Lung (tissue), 12 donors: ENCODE results near the gene IGSF3. TPM values are rescaled to one million over a fixed set of nuclear protein-coding genes. Genes with fewer than 3 reads are reported as not detected.

ENCODE experiments used
- ATAC-seq: fragments of 200-7000 bp; cut with Tn5 transposase; one replicate; pipeline ENCODE4 v1.9.1; 2020; ENCODE audit warnings: moderate number of reproducible peaks; ENCODE audit not compliant: insufficient read depth, low FRiP score
- DNase-seq, 3 donors: peaks; one replicate each; pipeline ENCODE4 v3.0.0-alpha.2; 2013 to 2017
- H3K27ac ChIP-seq, 2 donors: one replicate each; pipeline ENCODE4 v1.5.1; 2013; ENCODE audit warnings: mild to moderate bottlenecking in 2 of 2, moderate library complexity in 2 of 2, control low read depth in 1 of 2, inconsistent platforms in 1 of 2, low read depth in 1 of 2, low read length in 1 of 2
- H3K27me3 ChIP-seq, 3 donors: one replicate each; pipeline ENCODE4 v1.5.1; 2013; ENCODE audit warnings: low read length in 2 of 3; ENCODE audit not compliant: control insufficient read depth in 3 of 3, insufficient read depth in 3 of 3
- H3K36me3 ChIP-seq, 4 donors: one replicate each; pipeline ENCODE4 v1.5.1; 2013; ENCODE audit warnings: low read length in 4 of 4, mild to moderate bottlenecking in 1 of 4, moderate library complexity in 1 of 4; ENCODE audit not compliant: control insufficient read depth in 4 of 4, insufficient read depth in 4 of 4
- H3K4me1 ChIP-seq, 5 donors: one replicate each; pipeline ENCODE4 v1.5.1; 2013; ENCODE audit warnings: low read length in 5 of 5, mild to moderate bottlenecking in 2 of 5, moderate library complexity in 1 of 5; ENCODE audit not compliant: control insufficient read depth in 5 of 5, insufficient read depth in 5 of 5
- H3K4me3 ChIP-seq: one replicate; pipeline ENCODE4 v1.5.1; 2013; ENCODE audit warnings: mild to moderate bottlenecking, control low read depth, moderate library complexity
- H3K9ac ChIP-seq, 2 donors: one replicate each; pipeline ENCODE4 v1.5.1; 2013; ENCODE audit warnings: low read length in 2 of 2, control low read depth in 1 of 2; ENCODE audit not compliant: insufficient read depth in 1 of 2
- H3K9me3 ChIP-seq, 4 donors: one replicate each; pipeline ENCODE4 v1.5.1; 2013; ENCODE audit warnings: low read length in 3 of 4, mild to moderate bottlenecking in 1 of 4, moderate library complexity in 1 of 4; ENCODE audit not compliant: control insufficient read depth in 4 of 4, insufficient read depth in 3 of 4
- CTCF ChIP-seq: IDR thresholded peaks from 2 replicates; pipeline ENCODE4 v1.5.1; 2012; ENCODE audit warnings: mild to moderate bottlenecking; ENCODE audit errors: control extremely low read depth, extremely low read depth
- WGBS, 2 donors: extraction: QIAGEN DNeasy Blood & Tissue Kit; methylation state at CpG; one replicate each; pipeline ENCODE4 v1.1.7; 2013; 5-methylcytosine and 5-hydroxymethylcytosine counted together
- polyA plus RNA-seq, 2 donors: library from polyadenylated mRNA; stranded (reverse); fragments of 200-250 nt; gene quantifications; one replicate each; pipeline ENCODE4 v1.2.1, GENCODE V29; 2013
- total RNA-seq, 2 donors: library from RNA; depleted of rRNA in 1 of 2; stranded (reverse); fragments of >200 nt in 1 of 2; gene quantifications; one replicate each; pipeline ENCODE4 v1.2.1, GENCODE V29; 2014 to 2021
- donor health status: control.
- donor health status: control.
- donor health status: Bipolar disorder and iron deficiency.
- donor health status: healthy.
- donor health status: DM: yes; HTN: yes; CAD: no.

The IGSF3 gene
- total and polyA plus RNA-seq, 4 donors: 6.3 to 48.5 (median 13.3) TPM

- H3K4me3 ChIP-seq: no peak overlapping the region
- H3K9ac ChIP-seq: no peak overlapping the region
- no peak for TF ChIP-seq CTCF
- H3K27me3 ChIP-seq: no peaks in the 10 kb centered on the region
- H3K4me1 ChIP-seq: peaks cover 0 to 4% (median 0%) of the 10 kb centered on the region in 5 donors
- WGBS, 2 donors: 63 to 74% methylated on average over 5 of the region's 5 CpGs
- DNase-seq (no peak), ATAC-seq (no peak)
- H3K27ac ChIP-seq: no peak overlapping the region
- peaks cover 0 to 6% (median 0%) of the 10 kb centered on the region in 4 donors for H3K36me3 ChIP-seq
- H3K9me3 ChIP-seq: no peaks in the 10 kb centered on the region
These were observed 79.9 kb downstream of the IGSF3 start for GRCh38 chr1:116587501-116588227.

- TF ChIP-seq CTCF: no peak
- no peaks in the 10 kb centered on the region for H3K4me1 ChIP-seq
- no peak overlapping the region for H3K4me3 ChIP-seq
- no peak for ATAC-seq
- peaks cover 0 to 6% (median 0%) of the 10 kb centered on the region in 4 donors for H3K36me3 ChIP-seq
- DNase-seq: no peak
- WGBS, 2 donors: 86 to 87% methylated on average over 3 of the region's 3 CpGs
- no peaks in the 10 kb centered on the region for H3K27me3 ChIP-seq
- H3K27ac ChIP-seq: no peak overlapping the region
- no peaks in the 10 kb centered on the region for H3K9me3 ChIP-seq
- H3K9ac ChIP-seq: no peak overlapping the region
These were observed 80.8 kb downstream of the IGSF3 start for GRCh38 chr1:116586741-116587143.

GRCh38 chr1:116585886-116586285 is 81.6 kb downstream of the IGSF3 start:
- TF ChIP-seq CTCF: no peak
- 68 to 89% methylated on average over 1 of the region's 1 CpG for WGBS, 2 donors
- DNase-seq (no peak), ATAC-seq (no peak)
- peaks cover 0 to 6% (median 0%) of the 10 kb centered on the region in 4 donors for H3K36me3 ChIP-seq
- no peaks in the 10 kb centered on the region for H3K9me3 ChIP-seq
- H3K4me3 ChIP-seq: no peak overlapping the region
- no peak overlapping the region for H3K27ac ChIP-seq
- no peaks in the 10 kb centered on the region for H3K4me1 ChIP-seq
- H3K9ac ChIP-seq: no peak overlapping the region
- no peaks in the 10 kb centered on the region for H3K27me3 ChIP-seq
